RCC 7860 (cell line): ENCODE data around the gene C1RL.
A peak's percentile ranks its signal among the peaks of the same experiment; 100 is the strongest.
"Not testable (repeated sequence)": the region's sequence is repeated elsewhere in the genome, so short reads cannot be mapped to it uniquely, and the experiment has no call there.

Experiments
- DNase-seq: peaks from one replicate; pipeline ENCODE4 v3.0.0-alpha.2; 2015; ENCODE audit warnings: low spot score
- FAIRE-seq: peaks from 2 replicates; lab custom pipeline; 2012; peaks lifted over from hg19 to GRCh38; lab: Jason Lieb, UNC

The C1RL gene

GRCh38 chr12:7066596-7066995, 42.4 kb downstream of the C1RL start:
- FAIRE-seq (no peak), DNase-seq (no peak)

GRCh38 chr12:7065073-7065623, 43.9 kb downstream of the C1RL start:
- DNase-seq, result no peak
- no peak for FAIRE-seq

DNA sequence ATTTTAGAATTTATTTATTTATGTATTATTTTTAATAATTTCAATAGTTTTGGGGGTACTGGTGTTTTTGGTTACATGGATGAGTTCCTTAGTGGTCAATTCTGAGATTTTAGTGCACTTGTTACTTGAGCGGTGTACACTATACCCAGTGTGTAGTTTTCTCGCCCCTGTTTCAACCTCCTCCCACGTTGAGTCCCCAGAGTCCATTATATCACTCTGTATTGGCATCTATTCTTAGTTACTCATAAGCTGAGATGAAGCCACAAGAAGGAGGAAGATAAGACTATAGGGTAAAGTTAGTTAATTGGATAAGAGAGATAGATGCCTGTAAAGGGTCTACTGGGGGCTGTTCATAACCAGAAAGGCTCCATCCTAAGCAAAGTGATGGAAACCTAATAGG, 44.5 kb downstream of the C1RL start:
- FAIRE-seq, result no peak
- no peak for DNase-seq

DNA sequence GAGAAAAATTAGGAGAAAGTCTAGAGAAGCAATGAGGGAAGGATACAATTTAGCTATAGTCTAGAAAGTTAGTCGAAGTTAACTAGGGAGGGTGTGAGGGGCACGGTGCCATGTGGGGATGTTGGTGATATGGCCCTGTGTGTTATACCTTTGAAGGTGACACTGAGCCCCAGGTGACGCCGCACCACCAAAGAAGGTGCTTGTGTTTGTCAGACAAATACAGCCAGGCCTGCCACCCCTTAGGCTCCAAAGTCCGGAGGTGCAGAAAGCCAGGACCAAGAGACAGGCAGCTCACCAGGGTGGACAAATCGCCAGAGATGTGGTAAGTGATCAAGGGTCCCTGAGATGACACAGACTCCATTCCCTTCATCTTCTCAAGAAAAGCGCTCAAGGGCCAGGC, 47.4 kb downstream of the C1RL start:
- no peak for FAIRE-seq
- no peak for DNase-seq

DNA sequence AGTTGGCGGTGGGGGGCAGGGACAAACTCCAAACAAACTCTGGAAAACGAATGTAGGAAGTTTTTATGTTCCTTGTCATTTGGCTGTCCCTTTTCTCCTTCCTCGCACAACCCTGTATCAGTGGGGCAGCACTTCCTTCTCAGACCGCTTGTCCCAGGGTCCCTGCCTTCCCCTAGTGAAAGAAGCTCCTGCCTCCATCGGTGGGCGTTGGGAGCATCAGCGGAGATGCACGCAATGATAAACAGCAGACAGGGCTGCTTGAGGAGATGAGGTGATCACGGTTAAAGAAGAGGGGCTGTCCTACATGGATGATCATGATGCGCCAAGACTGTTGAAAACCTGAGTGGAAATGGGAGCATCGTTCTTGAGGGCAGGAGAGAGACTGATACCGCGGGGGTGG, 47.9 kb downstream of the C1RL start:
- FAIRE-seq, result no peak

DNA sequence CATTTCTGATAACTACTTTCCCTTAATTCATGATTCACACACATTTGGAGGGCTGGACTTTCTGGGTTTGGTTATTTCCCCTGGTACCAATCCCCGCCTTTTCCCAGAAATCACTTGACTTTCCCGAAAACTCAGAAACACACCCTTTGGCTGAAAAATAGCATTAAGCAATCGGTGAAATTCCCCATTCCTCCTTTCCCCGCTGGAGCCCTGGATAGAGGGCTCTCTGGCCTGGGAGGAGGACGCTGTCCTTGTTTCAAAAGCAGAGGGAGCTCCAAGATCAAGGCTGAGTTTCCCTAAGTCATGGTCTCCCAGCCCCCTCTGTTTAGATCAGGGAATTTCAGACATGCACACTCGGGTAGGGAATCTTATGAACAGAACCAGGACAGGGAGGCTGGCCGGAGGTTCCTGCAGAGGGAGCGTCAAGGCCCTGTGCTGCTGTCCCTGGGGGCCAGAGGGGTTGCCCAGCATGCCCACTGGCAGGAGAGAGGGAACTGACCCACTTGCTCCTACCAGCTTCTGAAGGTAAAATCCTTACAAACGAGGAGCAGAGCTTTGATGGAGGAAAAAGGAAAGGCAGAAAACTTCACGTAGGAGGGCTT, 48.6 kb downstream of the C1RL start, which contains the start of gene C1S:
Gene C1S (plus strand): TSS at position 366 of the 602 bp plus-strand sequence. CDS start 1,195 bp downstream, outside the sequence.
- FAIRE-seq, result no peak
- DNase-seq, result peak; percentile 27

More for the DNA sequence above, 47.9 kb downstream of the C1RL start:
- no peak for DNase-seq

- no peak for FAIRE-seq
These were observed 49.2 kb downstream of the C1RL start for GRCh38 chr12:7059780-7060179.

GRCh38 chr12:7058850-7059395, 50.1 kb downstream of the C1RL start:
- FAIRE-seq (no peak), DNase-seq (no peak)

More at GRCh38 chr12:7059780-7060179, 49.2 kb downstream of the C1RL start:
- DNase-seq, result no peak

- DNase-seq, result no peak
These were observed 50.7 kb downstream of the C1RL start for GRCh38 chr12:7058163-7058845.

GRCh38 chr12:7055736-7056135, 53.3 kb downstream of the C1RL start:
- not testable (repeated sequence) for DNase-seq, FAIRE-seq

More at GRCh38 chr12:7058163-7058845, 50.7 kb downstream of the C1RL start:
- FAIRE-seq, result no peak

DNA sequence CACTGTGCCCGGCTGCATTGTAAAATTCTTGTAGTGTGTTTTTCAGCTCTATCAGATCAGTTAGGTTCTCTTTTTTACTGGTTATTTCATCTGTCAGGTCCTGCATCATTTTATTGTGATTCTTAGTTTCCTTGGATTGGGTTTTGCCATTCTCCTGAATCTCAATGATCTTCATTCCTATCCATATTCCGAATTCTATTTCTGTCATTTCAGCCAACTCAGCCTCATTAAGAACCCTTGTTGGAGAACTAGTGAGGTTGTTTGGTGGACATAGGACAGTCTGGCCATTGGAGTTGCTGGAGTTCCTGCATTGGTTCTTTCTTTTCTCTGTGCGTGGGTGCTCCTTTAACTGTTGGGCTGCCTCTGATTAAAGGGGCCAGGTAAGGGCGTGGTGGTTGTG, 54.1 kb downstream of the C1RL start:
- no peak for DNase-seq
- no peak for FAIRE-seq

DNA sequence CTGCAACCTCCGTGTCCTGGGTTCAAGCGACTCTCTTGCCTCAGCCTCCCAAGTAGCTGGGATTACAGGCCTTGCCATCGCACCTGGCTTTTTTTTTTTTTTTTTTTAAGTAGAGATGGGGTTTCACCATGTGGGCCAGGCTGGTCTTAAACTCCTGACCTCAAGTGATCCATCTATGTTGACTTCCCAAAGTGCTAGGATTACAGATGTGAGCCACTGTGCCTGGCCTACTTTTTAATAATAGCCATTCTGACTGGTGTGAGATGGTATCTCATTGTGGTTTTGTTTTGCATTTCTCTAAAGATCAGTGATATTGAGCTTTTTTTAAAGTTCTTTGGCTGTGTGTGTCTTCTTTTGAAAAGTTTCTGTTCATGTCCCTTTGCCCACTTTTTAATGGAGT, 59.0 kb downstream of the C1RL start:
- FAIRE-seq, DNase-seq: not testable (repeated sequence)

DNA sequence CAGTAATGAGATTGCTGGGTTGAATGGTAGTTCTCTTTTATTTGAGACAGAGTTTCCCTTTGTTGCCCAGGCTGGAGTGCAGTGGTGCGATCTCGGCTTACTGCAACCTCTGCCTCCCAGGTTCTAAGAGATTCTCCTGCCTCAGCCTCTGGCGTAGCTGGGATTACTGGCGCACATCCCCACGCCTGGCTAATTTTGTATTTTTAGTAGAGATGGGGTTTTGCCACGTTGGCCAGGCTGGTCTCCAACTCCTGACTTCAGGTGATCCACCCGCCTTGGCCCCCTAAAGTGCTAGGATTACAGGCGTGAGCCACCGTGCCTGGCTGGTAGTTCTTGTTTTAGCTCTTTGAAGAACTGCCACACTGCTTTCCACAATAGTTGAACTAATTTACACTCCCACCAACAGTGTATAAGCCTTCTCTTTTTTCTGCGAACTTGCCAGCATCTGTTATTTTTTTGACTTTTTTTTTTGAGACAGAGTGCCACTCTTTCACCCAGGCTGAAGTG, 59.5 kb downstream of the C1RL start:
- not testable (repeated sequence) for FAIRE-seq, DNase-seq

- no peak for FAIRE-seq
- no peak for DNase-seq
These were observed 61.7 kb downstream of the C1RL start for GRCh38 chr12:7047306-7047705.

GRCh38 chr12:7046383-7047105, 62.5 kb downstream of the C1RL start:
- DNase-seq (no peak), FAIRE-seq (no peak)

DNA sequence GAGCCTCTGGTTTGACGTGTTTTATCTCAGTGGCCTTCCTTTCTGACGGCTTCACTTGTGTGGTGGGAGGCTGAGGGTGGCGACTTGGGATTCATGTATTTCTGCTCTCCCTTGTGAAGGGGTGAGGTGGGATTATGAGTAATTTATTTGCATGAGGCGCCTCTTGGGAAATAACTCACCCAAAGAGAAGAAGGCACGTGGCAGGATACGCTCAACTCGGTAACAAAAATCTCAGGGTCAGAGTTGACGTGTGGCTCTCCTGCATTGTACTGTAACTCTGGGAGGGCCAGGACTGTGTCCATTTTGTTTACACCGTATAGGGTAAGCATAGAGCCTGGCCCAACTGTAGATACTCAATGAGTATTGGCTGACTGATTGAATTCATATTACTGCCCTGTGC, 63.1 kb downstream of the C1RL start:
- no peak for FAIRE-seq
- DNase-seq, result no peak
